Measurements from ENCODE around the gene PKD1. TPM values are rescaled to one million over a fixed set of nuclear protein-coding genes. Genes with fewer than 3 reads are reported as not detected.
"Not testable (repeated sequence)": the region's sequence is repeated elsewhere in the genome, so short reads cannot be mapped to it uniquely, and the experiment has no call there.

PKD1 gene
- total RNA-seq, 1 donor from 2014 or later: 169 TPM

DNA sequence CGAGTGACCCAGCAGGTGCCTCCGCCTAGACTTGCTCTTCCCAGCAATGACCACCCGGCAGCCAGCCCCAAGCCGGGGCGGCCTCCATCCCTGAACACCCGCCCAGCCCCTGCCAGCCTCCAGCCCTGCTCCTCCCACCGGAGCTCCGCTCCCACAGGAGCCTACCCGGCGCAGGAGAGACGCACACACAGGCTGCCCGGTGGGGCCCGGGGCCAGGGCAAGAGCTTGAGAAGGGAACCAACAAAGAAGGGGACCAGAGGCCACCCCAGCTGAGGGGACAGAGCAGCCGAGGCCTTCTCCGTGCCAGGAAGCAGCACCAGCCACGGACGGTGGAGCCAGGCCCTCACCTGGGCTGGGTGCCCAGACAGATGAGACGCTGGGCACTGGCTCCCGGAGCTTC lies 13.8 kb downstream of the PKD1 start:
- Mint-ChIP-seq H3K27ac (ENCODE audit: unreplicated experiment) (peak overlapping the region; percentile 23), H3K36me3 (ENCODE audit: unreplicated experiment) (no peaks in the 10 kb centered on the region), H3K4me1 (ENCODE audit: unreplicated experiment) (peaks cover 40% of the 10 kb centered on the region), H3K27me3 (ENCODE audit: unreplicated experiment) (no peaks in the 10 kb centered on the region), H3K4me3 (ENCODE audit: unreplicated experiment) (no peak overlapping the region), H3K9me3 (ENCODE audit: unreplicated experiment) (no peaks in the 10 kb centered on the region)
- no peak for DNase-seq (ENCODE audit: extremely low spot score, unreplicated experiment)
- TF ChIP-seq, protein P1, sequence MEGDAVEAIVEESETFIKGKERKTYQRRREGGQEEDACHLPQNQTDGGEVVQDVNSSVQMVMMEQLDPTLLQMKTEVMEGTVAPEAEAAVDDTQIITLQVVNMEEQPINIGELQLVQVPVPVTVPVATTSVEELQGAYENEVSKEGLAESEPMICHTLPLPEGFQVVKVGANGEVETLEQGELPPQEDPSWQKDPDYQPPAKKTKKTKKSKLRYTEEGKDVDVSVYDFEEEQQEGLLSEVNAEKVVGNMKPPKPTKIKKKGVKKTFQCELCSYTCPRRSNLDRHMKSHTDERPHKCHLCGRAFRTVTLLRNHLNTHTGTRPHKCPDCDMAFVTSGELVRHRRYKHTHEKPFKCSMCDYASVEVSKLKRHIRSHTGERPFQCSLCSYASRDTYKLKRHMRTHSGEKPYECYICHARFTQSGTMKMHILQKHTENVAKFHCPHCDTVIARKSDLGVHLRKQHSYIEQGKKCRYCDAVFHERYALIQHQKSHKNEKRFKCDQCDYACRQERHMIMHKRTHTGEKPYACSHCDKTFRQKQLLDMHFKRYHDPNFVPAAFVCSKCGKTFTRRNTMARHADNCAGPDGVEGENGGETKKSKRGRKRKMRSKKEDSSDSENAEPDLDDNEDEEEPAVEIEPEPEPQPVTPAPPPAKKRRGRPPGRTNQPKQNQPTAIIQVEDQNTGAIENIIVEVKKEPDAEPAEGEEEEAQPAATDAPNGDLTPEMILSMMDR (IDR thresholded peaks at IDR 0.05): no peak

DNA sequence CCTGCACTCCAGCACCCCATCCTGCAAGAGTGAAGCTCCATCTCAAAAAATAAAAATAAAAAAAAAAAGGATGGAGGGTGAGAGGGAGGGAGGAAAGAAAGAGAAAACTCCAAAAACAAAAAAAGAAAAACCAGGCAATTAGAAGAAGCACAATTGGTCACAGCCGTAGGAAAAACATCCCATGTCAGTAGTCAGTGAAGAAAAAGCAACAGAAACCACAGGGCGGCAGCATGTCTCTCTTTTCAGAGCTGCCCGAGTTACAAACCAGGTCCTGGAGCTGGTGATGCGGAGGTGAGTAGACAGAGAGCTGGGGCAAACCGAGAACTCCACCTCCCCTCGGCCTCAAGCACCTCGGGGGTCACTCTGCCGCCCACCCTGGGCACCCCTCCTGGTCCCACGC lies 14.4 kb downstream of the PKD1 start:
- H3K27me3 Mint-ChIP-seq (ENCODE audit: unreplicated experiment); H3K36me3 Mint-ChIP-seq (ENCODE audit: unreplicated experiment); H3K9me3 Mint-ChIP-seq (ENCODE audit: unreplicated experiment); DNase-seq (ENCODE audit: extremely low spot score, unreplicated experiment); H3K4me3 Mint-ChIP-seq (ENCODE audit: unreplicated experiment): not testable (repeated sequence)
- Mint-ChIP-seq H3K4me1 (ENCODE audit: unreplicated experiment) (peaks cover 34% of the 10 kb centered on the region), H3K27ac (ENCODE audit: unreplicated experiment) (peak overlapping the region; percentile 23)
- TF ChIP-seq, protein P1 (IDR thresholded peaks at IDR 0.05): peak; percentile 55

DNA sequence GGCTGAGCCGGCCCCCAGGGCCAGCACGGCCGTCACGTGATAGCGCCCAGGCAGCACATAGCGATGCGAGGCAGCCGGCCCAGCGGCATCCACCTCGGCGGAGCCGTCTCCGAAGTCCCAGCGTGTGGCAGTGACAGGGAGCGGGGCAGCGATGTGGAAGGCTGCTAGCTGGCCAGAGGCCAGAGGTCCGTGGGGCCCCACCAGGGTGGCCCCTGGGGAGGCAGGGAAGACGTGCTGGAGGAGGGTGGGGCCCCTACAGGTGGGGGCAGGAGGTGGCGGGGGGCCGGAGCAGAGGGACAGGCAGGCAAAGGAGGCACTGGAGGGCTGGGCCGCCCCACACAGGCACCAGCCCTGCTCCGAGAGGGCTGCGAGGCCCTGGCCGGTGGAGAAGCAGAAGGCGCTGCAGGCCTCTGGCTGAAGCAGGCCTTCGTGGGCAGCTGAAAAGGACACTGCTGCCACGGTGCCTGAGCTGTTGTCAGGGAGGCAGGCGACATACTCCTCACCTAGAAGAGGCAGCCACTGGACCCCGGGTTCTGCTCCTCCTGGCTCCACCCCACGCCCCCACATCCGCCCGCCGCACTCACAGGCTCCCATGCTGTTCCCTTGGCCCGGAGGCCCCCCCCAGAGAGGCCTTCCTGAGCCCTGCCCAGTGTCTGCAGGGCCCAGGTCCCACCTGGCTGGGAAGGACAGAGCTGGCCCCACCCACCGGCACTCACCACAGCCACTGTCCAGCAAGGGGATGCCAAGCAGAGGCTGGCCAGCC lies 17.6 kb downstream of the PKD1 start:
- not testable (repeated sequence) for H3K27me3 Mint-ChIP-seq (ENCODE audit: unreplicated experiment); H3K36me3 Mint-ChIP-seq (ENCODE audit: unreplicated experiment); H3K9me3 Mint-ChIP-seq (ENCODE audit: unreplicated experiment); H3K4me3 Mint-ChIP-seq (ENCODE audit: unreplicated experiment); H3K27ac Mint-ChIP-seq (ENCODE audit: unreplicated experiment); DNase-seq (ENCODE audit: extremely low spot score, unreplicated experiment)
- peaks cover 17% of the 10 kb centered on the region for H3K4me1 Mint-ChIP-seq (ENCODE audit: unreplicated experiment)

DNA sequence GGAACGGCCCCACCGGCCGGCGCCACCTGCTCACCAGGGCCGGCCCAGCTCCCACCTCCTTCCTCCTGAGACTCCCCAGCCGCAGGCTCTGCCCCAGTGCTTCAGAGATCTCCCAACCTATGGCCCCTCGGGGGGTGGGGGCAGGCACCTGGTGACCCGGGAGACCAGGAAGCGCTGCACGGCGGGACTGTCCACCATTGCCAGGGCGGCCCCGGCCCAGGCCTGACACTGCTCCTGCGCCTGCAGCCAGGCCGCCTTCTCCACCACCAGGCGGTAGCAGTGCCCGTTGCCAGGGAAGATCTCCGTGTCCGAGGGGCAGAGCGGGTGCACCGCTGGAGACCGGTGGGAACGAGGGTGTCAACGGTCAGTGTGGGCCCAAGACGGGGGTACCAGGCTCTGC lies 18.4 kb downstream of the PKD1 start:
- H3K4me1 Mint-ChIP-seq (ENCODE audit: unreplicated experiment): peaks cover 14% of the 10 kb centered on the region
- not testable (repeated sequence) for H3K36me3 Mint-ChIP-seq (ENCODE audit: unreplicated experiment); H3K9me3 Mint-ChIP-seq (ENCODE audit: unreplicated experiment); DNase-seq (ENCODE audit: extremely low spot score, unreplicated experiment); H3K4me3 Mint-ChIP-seq (ENCODE audit: unreplicated experiment); H3K27ac Mint-ChIP-seq (ENCODE audit: unreplicated experiment); H3K27me3 Mint-ChIP-seq (ENCODE audit: unreplicated experiment)

DNA sequence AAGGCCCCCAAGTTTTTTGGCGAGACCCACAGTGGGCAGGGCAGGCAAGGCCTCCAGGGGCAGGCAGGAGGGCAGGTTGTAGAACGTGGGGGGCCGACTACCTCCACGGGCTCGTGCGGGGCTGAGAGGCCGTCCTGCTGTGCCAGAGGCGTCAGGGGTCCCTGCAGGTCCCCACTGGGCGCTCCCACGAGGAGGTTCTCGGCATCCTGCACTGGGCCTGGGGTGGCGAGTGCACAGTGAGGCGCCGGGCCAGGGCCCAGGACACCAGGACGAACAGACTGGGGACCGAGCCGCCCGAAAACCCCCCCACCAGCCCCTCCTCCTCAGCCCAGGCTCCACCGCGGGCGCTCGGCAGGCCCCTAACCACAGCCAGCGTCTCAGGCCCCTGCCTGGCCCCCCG lies 19.3 kb downstream of the PKD1 start:
- H3K4me3 Mint-ChIP-seq (ENCODE audit: unreplicated experiment); H3K4me1 Mint-ChIP-seq (ENCODE audit: unreplicated experiment); H3K9me3 Mint-ChIP-seq (ENCODE audit: unreplicated experiment); DNase-seq (ENCODE audit: extremely low spot score, unreplicated experiment); H3K27ac Mint-ChIP-seq (ENCODE audit: unreplicated experiment); H3K36me3 Mint-ChIP-seq (ENCODE audit: unreplicated experiment); H3K27me3 Mint-ChIP-seq (ENCODE audit: unreplicated experiment): not testable (repeated sequence)

DNA sequence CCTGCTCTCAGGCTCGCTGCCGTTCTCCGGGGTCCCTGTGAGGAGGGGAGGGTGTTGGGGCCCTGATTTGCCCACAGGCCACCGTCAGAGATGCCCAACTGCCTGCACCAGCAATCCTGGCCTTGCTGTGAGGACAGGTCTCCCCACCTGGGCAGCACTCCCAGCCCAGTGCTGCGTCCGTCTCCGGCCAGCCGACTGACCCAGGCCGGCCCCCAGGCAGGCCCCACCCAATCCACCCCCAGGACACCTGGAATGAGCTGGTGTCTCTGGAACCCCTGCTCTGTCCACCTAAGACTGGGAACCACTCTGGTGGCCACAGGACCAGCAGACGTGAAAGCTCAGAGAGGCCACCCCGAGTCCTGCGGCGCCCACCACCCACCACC lies 20.1 kb downstream of the PKD1 start:
- Mint-ChIP-seq H3K9me3 (ENCODE audit: unreplicated experiment) (no peaks in the 10 kb centered on the region), H3K4me1 (ENCODE audit: unreplicated experiment) (peaks cover 4% of the 10 kb centered on the region), H3K36me3 (ENCODE audit: unreplicated experiment) (peaks cover 4% of the 10 kb centered on the region), H3K27ac (ENCODE audit: unreplicated experiment) (no peak overlapping the region), H3K27me3 (ENCODE audit: unreplicated experiment) (no peaks in the 10 kb centered on the region), H3K4me3 (ENCODE audit: unreplicated experiment) (no peak overlapping the region)
- peak; percentile 80 for DNase-seq (ENCODE audit: extremely low spot score, unreplicated experiment)
- TF ChIP-seq, protein P1 (IDR thresholded peaks at IDR 0.05): no peak

DNA sequence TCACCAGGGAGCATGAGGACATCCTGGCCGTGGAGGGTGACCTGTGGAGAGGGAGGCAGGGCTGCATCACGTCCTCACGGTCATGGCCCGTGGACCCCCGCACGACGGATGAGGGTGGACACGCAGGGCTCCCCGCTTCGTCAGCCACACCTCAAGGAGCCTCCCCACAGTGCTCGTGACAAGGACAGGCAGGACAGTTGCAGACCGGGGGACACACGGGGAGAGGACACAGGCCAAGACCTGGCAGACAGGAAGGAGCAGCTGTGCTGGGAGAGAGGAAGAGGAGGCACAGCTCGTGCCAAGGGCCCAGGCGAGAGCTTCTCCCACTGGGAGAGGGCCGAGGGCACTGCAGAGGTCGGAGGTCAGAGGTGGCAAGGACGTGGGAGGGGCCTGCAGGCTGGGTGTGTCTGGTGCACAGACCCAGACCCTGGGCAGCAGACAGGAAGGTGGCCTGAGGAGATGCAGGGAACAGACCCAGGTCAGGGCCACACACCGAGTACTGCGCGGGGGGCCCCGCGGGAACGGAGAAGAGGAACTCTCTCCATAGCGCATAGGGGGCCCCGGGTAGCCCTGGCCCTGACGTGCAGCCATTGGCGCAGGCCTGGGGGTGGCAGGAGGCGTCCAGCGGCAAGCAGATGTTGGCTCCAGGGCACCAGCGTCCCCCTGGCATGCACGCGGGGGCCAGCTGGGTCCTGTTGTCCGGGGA lies 20.7 kb downstream of the PKD1 start:
- H3K27ac Mint-ChIP-seq (ENCODE audit: unreplicated experiment); H3K9me3 Mint-ChIP-seq (ENCODE audit: unreplicated experiment); H3K27me3 Mint-ChIP-seq (ENCODE audit: unreplicated experiment); H3K4me1 Mint-ChIP-seq (ENCODE audit: unreplicated experiment); H3K36me3 Mint-ChIP-seq (ENCODE audit: unreplicated experiment); H3K4me3 Mint-ChIP-seq (ENCODE audit: unreplicated experiment): not testable (repeated sequence)
- peak; percentile 79 for DNase-seq (ENCODE audit: extremely low spot score, unreplicated experiment)

DNA sequence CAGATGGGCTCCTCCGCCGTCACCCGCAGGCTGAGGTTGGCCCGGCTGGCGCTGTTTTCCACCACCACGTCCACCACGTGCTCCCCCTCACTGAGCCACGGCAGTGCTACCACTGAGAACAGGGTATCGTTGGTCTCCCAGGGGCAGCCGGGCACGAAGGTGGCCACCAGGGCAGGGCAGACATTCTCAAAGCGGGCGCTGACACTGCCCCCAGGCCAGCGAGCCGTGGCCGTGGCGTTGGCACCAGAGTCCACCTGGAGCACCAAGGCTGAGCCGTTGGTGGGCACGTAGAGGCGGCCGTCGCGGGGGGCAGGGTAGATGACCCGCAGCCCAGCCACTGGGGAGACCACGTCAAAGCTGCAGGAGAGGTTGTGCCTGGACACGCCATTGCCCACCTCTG lies 21.5 kb downstream of the PKD1 start:
- not testable (repeated sequence) for DNase-seq (ENCODE audit: extremely low spot score, unreplicated experiment); H3K36me3 Mint-ChIP-seq (ENCODE audit: unreplicated experiment); H3K27me3 Mint-ChIP-seq (ENCODE audit: unreplicated experiment); H3K27ac Mint-ChIP-seq (ENCODE audit: unreplicated experiment); H3K4me3 Mint-ChIP-seq (ENCODE audit: unreplicated experiment); H3K9me3 Mint-ChIP-seq (ENCODE audit: unreplicated experiment); H3K4me1 Mint-ChIP-seq (ENCODE audit: unreplicated experiment)

DNA sequence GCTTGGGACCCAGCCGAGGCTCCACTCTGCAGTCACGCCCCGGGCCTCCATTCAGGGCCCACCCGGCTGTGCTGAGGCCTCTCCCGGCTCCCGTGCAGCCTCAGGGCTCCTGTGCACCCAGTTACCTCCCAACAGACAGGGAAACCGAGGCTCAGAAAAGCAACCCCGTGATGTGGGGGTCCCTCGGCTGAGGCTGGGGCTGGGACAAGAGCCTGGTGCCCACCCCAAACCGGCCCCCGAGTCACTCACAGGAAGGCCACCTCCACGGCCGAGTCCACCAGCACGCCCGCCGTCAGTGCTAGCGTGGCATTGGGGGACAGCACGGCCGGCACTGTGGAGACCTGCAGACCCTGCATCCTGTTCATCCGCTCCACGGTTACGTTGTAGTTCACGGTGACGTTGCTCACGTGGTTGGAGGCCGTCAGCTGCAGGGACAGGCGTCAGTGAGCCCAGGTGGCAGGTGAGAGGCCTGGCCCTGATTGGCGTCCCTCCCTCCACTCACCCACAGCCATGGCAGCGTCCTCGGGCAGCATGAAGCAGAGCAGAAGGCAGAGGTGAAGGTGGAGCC lies 23.1 kb downstream of the PKD1 start:
- H3K4me3 Mint-ChIP-seq (ENCODE audit: unreplicated experiment); H3K9me3 Mint-ChIP-seq (ENCODE audit: unreplicated experiment); H3K27me3 Mint-ChIP-seq (ENCODE audit: unreplicated experiment); H3K27ac Mint-ChIP-seq (ENCODE audit: unreplicated experiment); H3K4me1 Mint-ChIP-seq (ENCODE audit: unreplicated experiment); DNase-seq (ENCODE audit: extremely low spot score, unreplicated experiment); H3K36me3 Mint-ChIP-seq (ENCODE audit: unreplicated experiment): not testable (repeated sequence)
